IMR-90 (cell line): Measurements from ENCODE around the gene P2RX5. TPM values are rescaled to one million over a fixed set of nuclear protein-coding genes. Genes with fewer than 3 reads are reported as not detected.

Source experiments
- ATAC-seq: fragments of 200-7000 bp; cut with Tn5 transposase; 2 replicates; pipeline ENCODE4 v1.9.1; 2020; ENCODE audit warnings: low read depth, mild to moderate bottlenecking, moderate library complexity
- BruUV-seq: library from RNA; stranded (reverse); fragments of 400-500 nt; replicated peaks from 2 replicates; lab custom pipeline; 2021; lab: Mats Ljungman, UMichigan
- CTCF ChIA-PET: fragments of 300-600 bp; formaldehyde crosslinking; extraction: SDS; loops from one replicate; lab custom pipeline; 2021; ENCODE audit warnings: antibody characterized with exemption; lab: Yijun Ruan, JAX
- POLR2A ChIA-PET: fragments of 300-600 bp; sonication (Branson Sonifier 250); formaldehyde crosslinking; loops from one replicate; lab custom pipeline; 2022; ENCODE audit warnings: antibody characterized with exemption; ENCODE audit not compliant: unreplicated experiment; lab: Charles Lee
- DNase-seq: peaks from one replicate; pipeline ENCODE4 v3.0.0; 2013
- H2AFZ ChIP-seq: replicated peaks from 2 replicates; pipeline ENCODE3; 2013; ENCODE audit warnings: low read length, mild to moderate bottlenecking; ENCODE audit not compliant: poor library complexity
- H2AK5ac ChIP-seq: 2 replicates; pipeline ENCODE4 v1.6.1; 2013; ENCODE audit warnings: low read depth, low read length, inconsistent platforms
- H2AK9ac ChIP-seq: replicated peaks from 2 replicates; pipeline ENCODE3; 2013; ENCODE audit warnings: mild to moderate bottlenecking, low read depth, low read length, moderate library complexity; ENCODE audit not compliant: poor library complexity
- H2BK120ac ChIP-seq: 2 replicates; pipeline ENCODE4 v1.6.1; 2013; ENCODE audit warnings: low read depth, low read length, inconsistent platforms
- H2BK15ac ChIP-seq: 3 replicates; pipeline ENCODE4 v1.6.1; 2013; ENCODE audit warnings: low read depth, low read length, inconsistent platforms
- H2BK20ac ChIP-seq: 2 replicates; pipeline ENCODE4 v1.6.1; 2013; ENCODE audit warnings: low read depth, mild to moderate bottlenecking, inconsistent platforms, low read length, moderate library complexity
- H2BK5ac ChIP-seq: 2 replicates; pipeline ENCODE4 v1.6.1; 2013; ENCODE audit warnings: mild to moderate bottlenecking, low read depth, low read length, inconsistent platforms; ENCODE audit not compliant: poor library complexity, severe bottlenecking
- H3K14ac ChIP-seq: replicated peaks from 2 replicates; pipeline ENCODE4 v1.6.1; 2013; ENCODE audit warnings: low read depth, low read length, inconsistent platforms
- H3K18ac ChIP-seq: 2 replicates; pipeline ENCODE4 v1.6.1; 2013; ENCODE audit warnings: low read depth, low read length, control low read depth
- H3K23ac ChIP-seq: 2 replicates; pipeline ENCODE4 v1.6.1; 2013; ENCODE audit warnings: low read depth, low read length, inconsistent platforms
- H3K27ac ChIP-seq: 2 replicates; pipeline ENCODE4 v1.5.1; 2013; ENCODE audit warnings: mild to moderate bottlenecking, control low read depth, low read length; ENCODE audit not compliant: insufficient read depth
- H3K27me3 ChIP-seq: 2 replicates; pipeline ENCODE4 v1.6.1; 2013; ENCODE audit warnings: low read length; ENCODE audit not compliant: control insufficient read depth, insufficient read depth
- H3K36me3 ChIP-seq: 2 replicates; pipeline ENCODE4 v1.6.1; 2013; ENCODE audit warnings: low read length, mixed read lengths; ENCODE audit not compliant: control insufficient read depth, insufficient read depth
- H3K4ac ChIP-seq: 2 replicates; pipeline ENCODE4 v1.6.1; 2013; ENCODE audit warnings: low read depth, low read length, inconsistent platforms
- H3K4me1 ChIP-seq: 2 replicates; pipeline ENCODE4 v1.6.1; 2013; ENCODE audit warnings: low read length, mixed read lengths; ENCODE audit not compliant: control insufficient read depth, insufficient read depth
- H3K4me2 ChIP-seq: 2 replicates; pipeline ENCODE4 v1.6.1; 2013; ENCODE audit warnings: low read depth, mild to moderate bottlenecking, control low read depth, low read length, moderate library complexity
- H3K4me3 ChIP-seq: 2 replicates; pipeline ENCODE4 v1.5.1; 2013; ENCODE audit warnings: low read depth, mild to moderate bottlenecking, control low read depth, low read length, moderate library complexity; ENCODE audit not compliant: insufficient read depth
- H3K56ac ChIP-seq: 2 replicates; pipeline ENCODE4 v1.6.1; 2013; ENCODE audit warnings: low read length, inconsistent platforms; ENCODE audit not compliant: insufficient read depth; ENCODE audit errors: extremely low read depth
- H3K79me1 ChIP-seq, 2 experiments: 2 replicates each; pipeline ENCODE4 v1.6.1; 2013; ENCODE audit warnings: low read length in 2 of 2, inconsistent platforms in 1 of 2, low read depth in 1 of 2
- H3K9ac ChIP-seq: 2 replicates; pipeline ENCODE4 v1.6.1; 2013; ENCODE audit warnings: low read depth, low read length, control low read depth
- H3K9me1 ChIP-seq: 2 replicates; pipeline ENCODE4 v1.6.1; 2013; ENCODE audit warnings: low read length, inconsistent platforms; ENCODE audit not compliant: insufficient read depth
- H3K9me3 ChIP-seq: 2 replicates; pipeline ENCODE4 v1.6.1; 2013; ENCODE audit warnings: low read length; ENCODE audit not compliant: control insufficient read depth, insufficient read depth
- H4K20me1 ChIP-seq: 2 replicates; pipeline ENCODE4 v1.6.1; 2013; ENCODE audit warnings: low read length, inconsistent platforms; ENCODE audit not compliant: insufficient read depth
- H4K5ac ChIP-seq: 2 replicates; pipeline ENCODE4 v1.6.1; 2013; ENCODE audit warnings: mild to moderate bottlenecking, low read depth, low read length, control low read depth
- H4K8ac ChIP-seq, 2 experiments: 2 replicates each; pipeline ENCODE4 v1.6.1; 2013; ENCODE audit warnings: low read depth in 2 of 2, low read length in 2 of 2, control low read depth in 1 of 2, inconsistent platforms in 1 of 2
- H4K91ac ChIP-seq: 2 replicates; pipeline ENCODE4 v1.6.1; 2013; ENCODE audit warnings: low read depth, low read length, inconsistent platforms; ENCODE audit not compliant: insufficient read depth
- BHLHE40 ChIP-seq: fragments of 150-350 bp; IDR thresholded peaks from 2 replicates; pipeline ENCODE4 v1.6.1; 2016; ENCODE audit warnings: mild to moderate bottlenecking, low read depth, low read length
- MAFK ChIP-seq: IDR thresholded peaks from 2 replicates; pipeline ENCODE4 v1.6.1; 2012; ENCODE audit warnings: low read depth, low read length, improper control_type of control experiment
- MAZ ChIP-seq: IDR thresholded peaks from 2 replicates; pipeline ENCODE4 v1.6.1; 2012; ENCODE audit warnings: low read depth, mild to moderate bottlenecking, low read length, improper control_type of control experiment, moderate library complexity, borderline replicate concordance
- MXI1 ChIP-seq: IDR thresholded peaks from 2 replicates; pipeline ENCODE4 v1.6.1; 2012; ENCODE audit warnings: low read depth, mild to moderate bottlenecking, low read length, moderate library complexity, borderline replicate concordance
- POLR2A ChIP-seq: IDR thresholded peaks from 2 replicates; pipeline ENCODE4 v1.6.1; 2012; ENCODE audit warnings: mild to moderate bottlenecking, low read depth, low read length
- RCOR1 ChIP-seq: IDR thresholded peaks from 2 replicates; pipeline ENCODE4 v1.6.1; 2012; ENCODE audit warnings: mild to moderate bottlenecking, low read length, improper control_type of control experiment; ENCODE audit not compliant: insufficient replicate concordance
- SMC3 ChIP-seq: fragments of 150-350 bp; IDR thresholded peaks from 2 replicates; pipeline ENCODE4 v1.6.1; 2016; ENCODE audit warnings: low read depth, mild to moderate bottlenecking, antibody characterized with exemption, low read length, moderate library complexity
- WGBS, 2 experiments: methylation state at CpG; one replicate each; pipeline versions ENCODE4 v1.1.5 to v1.1.7; 2013; ENCODE audit warnings: missing lambda C conversion rate in 2 of 2; ENCODE audit not compliant: insufficient read length in 1 of 2; ENCODE audit errors: extremely low coverage in 2 of 2; 5-methylcytosine and 5-hydroxymethylcytosine counted together
- dilution Hi-C: fragments of 300-500 bp; cut with HindIII; formaldehyde crosslinking; loops from one replicate; pipeline ENCODE4 v1.14.3; 2018; ENCODE audit warnings: low sequenced_read_pairs; ENCODE audit not compliant: unreplicated experiment
- in situ Hi-C: fragments of 300-500 bp; cut with MboI; formaldehyde crosslinking; loops from 3 replicates; pipeline ENCODE4 v1.14.3; 2019; ENCODE audit warnings: low sequenced_read_pairs, inconsistent platforms, mixed read lengths
- intact Hi-C: fragments of 100-400 bp; cut with micrococcal nuclease; formaldehyde crosslinking; loops from 2 replicates; pipeline ENCODE4 v1.10.0; 2022
- polyA plus RNA-seq, 3 experiments: library from polyadenylated mRNA; depleted of rRNA; stranded (reverse); fragments of >200 nt; gene quantifications; 2 replicates each; pipeline ENCODE4 v1.2.3, GENCODE V29; 2012; ENCODE audit warnings: low replicate concordance in 1 of 3
- total RNA-seq: library from RNA; depleted of rRNA; stranded (reverse); fragments of >200 nt; gene quantifications from 2 replicates; pipeline ENCODE4 v1.2.3, GENCODE V29; 2012
- TF ChIP-seq, protein P1 (sequence below): fragments of 150-350 bp; IDR thresholded peaks from 2 replicates; pipeline ENCODE4 v1.6.1; 2016; ENCODE audit warnings: low read depth, mild to moderate bottlenecking, low read length, moderate library complexity, borderline replicate concordance

The P2RX5 gene
- total and polyA plus RNA-seq, 2 of the 4 experiments (the other 2 are of a cell fraction) = 1.8 to 3.7 TPM

DNA sequence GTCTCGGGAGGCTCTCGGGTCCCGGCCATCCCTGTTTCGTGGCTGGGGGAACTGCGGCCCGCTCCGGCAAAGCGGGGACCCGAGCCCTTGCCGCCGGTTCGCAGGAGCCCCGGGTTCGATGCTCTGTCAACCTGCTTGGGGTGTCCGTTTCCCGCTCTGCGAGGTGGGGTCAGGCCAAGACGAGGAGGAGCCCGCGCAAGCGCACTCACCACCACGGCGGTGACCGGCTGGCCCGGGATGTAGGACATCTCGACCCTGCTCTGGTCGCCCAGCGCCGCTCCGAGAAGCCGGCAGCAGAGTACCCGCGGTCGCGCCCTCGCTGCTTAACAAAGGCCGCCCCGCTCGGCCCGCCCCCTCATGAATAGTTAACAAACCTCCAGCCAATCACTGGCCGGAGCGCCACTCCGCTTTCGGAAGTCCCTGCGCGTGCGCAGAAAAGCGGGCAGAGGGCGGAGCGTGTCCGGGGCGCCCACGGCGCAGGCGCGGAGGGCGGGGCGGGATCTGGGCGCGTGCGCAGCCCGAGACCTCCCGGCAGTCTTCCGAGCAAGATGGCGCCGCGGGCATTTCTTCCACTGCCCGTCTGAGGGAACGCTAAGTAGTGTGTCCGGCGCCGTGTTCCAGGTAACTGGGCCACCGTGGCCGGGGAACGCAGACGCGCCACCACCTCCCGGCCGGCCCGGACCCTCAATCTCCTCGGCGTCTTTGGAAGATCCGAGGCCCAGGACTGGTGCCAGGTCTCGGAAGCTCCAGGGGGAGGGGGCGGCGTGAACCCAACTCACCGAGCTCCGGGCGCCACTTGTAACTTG lies 27.5 kb downstream of the P2RX5 start, which contains the start of the genes EMC6 and TAX1BP3:
TSS of gene EMC6 (plus strand) at position 534 of the 806 bp plus-strand sequence. CDS start 335 bp downstream, outside the sequence.
TSS of gene TAX1BP3 (minus strand) at position 300 of the 806 bp plus-strand sequence. CDS start at position 248, 52 bp downstream.
- in situ Hi-C loops = no loop called here
- peaks cover 45% of the 10 kb centered on the region for H4K20me1 ChIP-seq

More for the DNA sequence above, 27.5 kb downstream of the P2RX5 start, which contains the start of the genes EMC6 and TAX1BP3:
- Histone ChIP-seq H2BK120ac (peak within 1 kb of the TSS; percentile 86), H2AK5ac (peak within 1 kb of the TSS; percentile 94), H4K91ac (peak within 1 kb of the TSS; percentile 94), H3K27me3 (no peaks in the 10 kb centered on the region), H3K4ac (peak within 1 kb of the TSS; percentile 98), H3K56ac (peak within 1 kb of the TSS; percentile 98), H3K4me2 (peak within 1 kb of the TSS; percentile 87), H4K5ac (peak within 1 kb of the TSS; percentile 80), H3K4me1 (peaks cover 10% of the 10 kb centered on the region), H2AK9ac (peak within 1 kb of the TSS; percentile 100), H3K9me1 (peaks cover 26% of the 10 kb centered on the region), H2BK15ac (peak within 1 kb of the TSS; percentile 50; the same call in 1 of the 3 replicates), H3K9me3 (no peaks in the 10 kb centered on the region), H2BK20ac (no peak within 1 kb of the TSS; the same call in 1 of the 2 replicates), H3K4me3 (peak within 1 kb of the TSS; percentile 71), H4K8ac (peak within 1 kb of the TSS; percentile 79 to 87), H3K18ac (peak within 1 kb of the TSS; percentile 81), H3K23ac (peak within 1 kb of the TSS; percentile 97), H3K9ac (peak within 1 kb of the TSS; percentile 93), H3K36me3 (peaks cover 25% of the 10 kb centered on the region), H2AFZ (peak within 1 kb of the TSS; percentile 94), H3K79me1 (peaks cover 6 to 64% of the 10 kb centered on the region in 2 experiments; a peak in 3 of 4 replicates), H2BK5ac (peak within 1 kb of the TSS; percentile 92), H3K27ac (peak within 1 kb of the TSS; percentile 93), H3K14ac (peak within 1 kb of the TSS; percentile 99)
- ChIA-PET POLR2A (no interaction called here), CTCF (no interaction called here)
- TF ChIP-seq RCOR1 (peak; percentile 67), POLR2A (peak; percentile 99), MAZ (peak; percentile 95; the same call in 1 of the 2 replicates), BHLHE40 (peak; percentile 57; the same call in 1 of the 2 replicates), MAFK (no peak), MXI1 (peak; percentile 41; the same call in 1 of the 2 replicates), SMC3 (no peak)
- TF ChIP-seq, protein P1, sequence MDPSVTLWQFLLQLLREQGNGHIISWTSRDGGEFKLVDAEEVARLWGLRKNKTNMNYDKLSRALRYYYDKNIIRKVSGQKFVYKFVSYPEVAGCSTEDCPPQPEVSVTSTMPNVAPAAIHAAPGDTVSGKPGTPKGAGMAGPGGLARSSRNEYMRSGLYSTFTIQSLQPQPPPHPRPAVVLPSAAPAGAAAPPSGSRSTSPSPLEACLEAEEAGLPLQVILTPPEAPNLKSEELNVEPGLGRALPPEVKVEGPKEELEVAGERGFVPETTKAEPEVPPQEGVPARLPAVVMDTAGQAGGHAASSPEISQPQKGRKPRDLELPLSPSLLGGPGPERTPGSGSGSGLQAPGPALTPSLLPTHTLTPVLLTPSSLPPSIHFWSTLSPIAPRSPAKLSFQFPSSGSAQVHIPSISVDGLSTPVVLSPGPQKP = no peak
- ATAC-seq (peak; percentile 89), DNase-seq (peak; percentile 96)
- BruUV-seq = no TSS peak
- intact Hi-C loops (loop anchor here (5.0 kb wide), 1 partner anchor 54 kb away; the partner anchor contains the start of gene HASPIN), dilution Hi-C loops (no loop called here)
- WGBS, 2 experiments = 1% methylated on average over 39 of the region's 89 CpGs; no CpG with 5 or more reads in 1 of the 2 experiments
